GM12878 (cell line): ENCODE measurements around the gene ADAMTS7. TPM values are rescaled to one million over a fixed set of nuclear protein-coding genes. Genes with fewer than 3 reads are reported as not detected.
A peak's percentile ranks its signal among the peaks of the same experiment; 100 is the strongest.

Source experiments
- ATAC-seq: fragments of 200-7000 bp; cut with Tn5 transposase; 3 replicates; pipeline ENCODE4 v1.9.1; 2020; ENCODE audit warnings: mild to moderate bottlenecking, moderate library complexity
- BruUV-seq: library from RNA; stranded (reverse); fragments of 400-500 nt; replicated peaks from 2 replicates; lab custom pipeline; 2021; lab: Mats Ljungman, UMichigan
- CTCF ChIA-PET: fragments of 300-600 bp; sonication (Branson Sonifier 250); formaldehyde crosslinking; extraction: SDS; loops from one replicate; lab custom pipeline; 2021; ENCODE audit warnings: inconsistent platforms; lab: Yijun Ruan, JAX
- POLR2A ChIA-PET: fragments of 350-600 bp; formaldehyde crosslinking; extraction: SDS; loops from one replicate; lab custom pipeline; 2021; ENCODE audit warnings: inconsistent platforms; lab: Charles Lee
- RAD21 ChIA-PET: fragments of 300-600 bp; sonication (Branson Sonifier 250); formaldehyde crosslinking; loops from one replicate; lab custom pipeline; 2023; ENCODE audit warnings: antibody characterized with exemption; ENCODE audit not compliant: unreplicated experiment; lab: Charles Lee
- SMC1A ChIA-PET: fragments of 300-600 bp; sonication (Branson Sonifier 250); formaldehyde crosslinking; loops from one replicate; lab custom pipeline; 2023; ENCODE audit not compliant: unreplicated experiment, uncharacterized antibody; lab: Charles Lee
- DNase-seq: peaks from one replicate; pipeline ENCODE4 v3.0.0-alpha.2; 2011; ENCODE audit warnings: low read depth, low spot score
- FAIRE-seq: peaks from 3 replicates; lab custom pipeline; 2011; peaks lifted over from hg19 to GRCh38; lab: Jason Lieb, UNC
- H2AFZ ChIP-seq: 2 replicates; pipeline ENCODE4 v1.6.0; 2011; ENCODE audit warnings: low read depth, low read length, control low read depth; ENCODE audit not compliant: control insufficient read depth
- H3K27ac ChIP-seq: 2 replicates; pipeline ENCODE4 v1.5.1; 2011; ENCODE audit warnings: control low read depth; ENCODE audit not compliant: control insufficient read depth, insufficient read depth
- H3K27me3 ChIP-seq, 2 experiments: replicated peaks in 1 of 2; 2 replicates each; pipeline versions ENCODE4 v1.6.0 to v1.6.1; 2011; ENCODE audit warnings: low read length in 1 of 2; ENCODE audit not compliant: control insufficient read depth in 2 of 2, insufficient read depth in 2 of 2
- H3K36me3 ChIP-seq, 2 experiments: 2 replicates each; pipeline ENCODE4 v1.5.1; 2011; ENCODE audit warnings: low read length in 1 of 2; ENCODE audit not compliant: control insufficient read depth in 2 of 2, insufficient read depth in 2 of 2
- H3K4me1 ChIP-seq: 2 replicates; pipeline ENCODE4 v1.6.1; 2011; ENCODE audit warnings: mild to moderate bottlenecking, low read length, moderate library complexity, mixed read lengths; ENCODE audit not compliant: control insufficient read depth, insufficient read depth
- H3K4me2 ChIP-seq: 2 replicates; pipeline ENCODE4 v1.6.0; 2011; ENCODE audit warnings: control low read depth; ENCODE audit not compliant: control insufficient read depth, insufficient read depth
- H3K4me3 ChIP-seq: fragments of 200-600 bp; sonication (generic); 2 replicates; pipeline ENCODE4 v1.5.1; 2016
- H3K79me2 ChIP-seq: 2 replicates; pipeline ENCODE4 v1.6.0; 2011; ENCODE audit warnings: low read length; ENCODE audit not compliant: control insufficient read depth, insufficient read depth
- H3K9ac ChIP-seq: 2 replicates; pipeline ENCODE4 v1.8.0; 2011; ENCODE audit warnings: low read length, control low read depth, mixed read lengths; ENCODE audit not compliant: control insufficient read depth, insufficient read depth
- H3K9me3 ChIP-seq: replicated peaks from 3 replicates; pipeline ENCODE4 v1.5.1; 2011; ENCODE audit warnings: mild to moderate bottlenecking, low read length; ENCODE audit not compliant: control insufficient read depth, insufficient read depth
- H4K20me1 ChIP-seq: 2 replicates; pipeline ENCODE4 v1.6.0; 2011; ENCODE audit not compliant: control insufficient read depth, insufficient read depth
- ATF7 ChIP-seq: fragments of 450-650 bp; IDR thresholded peaks from 2 replicates; pipeline ENCODE4 v1.6.1; 2016; ENCODE audit warnings: low read depth, mild to moderate bottlenecking
- CHD1 ChIP-seq: IDR thresholded peaks from 2 replicates; pipeline ENCODE4 v1.6.1; 2012; ENCODE audit warnings: low read depth, low read length, improper control_type of control experiment
- CHD2 ChIP-seq: IDR thresholded peaks from 2 replicates; pipeline ENCODE4 v1.6.1; 2011; ENCODE audit warnings: low read depth, low read length, improper control_type of control experiment, borderline replicate concordance
- CREM ChIP-seq: IDR thresholded peaks from 2 replicates; pipeline ENCODE4 v1.6.1; 2014; ENCODE audit warnings: antibody characterized with exemption, low read depth
- CTCF ChIP-seq, 3 experiments: IDR thresholded peaks in 2 of 3; conservative IDR thresholded peaks in 1 of 3; 2 replicates each; pipeline ENCODE4 v1.5.1; 2011; ENCODE audit warnings: low read depth in 3 of 3, low read length in 3 of 3, mild to moderate bottlenecking in 3 of 3, control low read depth in 2 of 3, moderate library complexity in 2 of 3, inconsistent platforms in 1 of 3, mixed read lengths in 1 of 3; ENCODE audit not compliant: control insufficient read depth in 2 of 3, insufficient read depth in 1 of 3; ENCODE audit errors: extremely low read depth in 1 of 3
- IRF4 ChIP-seq: IDR thresholded peaks from 2 replicates; pipeline ENCODE4 v1.6.1; 2011; ENCODE audit warnings: low read depth, low read length
- MEF2B ChIP-seq: fragments of 450-650 bp; IDR thresholded peaks from 2 replicates; pipeline ENCODE4 v1.6.1; 2018; ENCODE audit warnings: mild to moderate bottlenecking, moderate library complexity; ENCODE audit not compliant: partially characterized antibody, poor library complexity, severe bottlenecking
- NFYB ChIP-seq: IDR thresholded peaks from 2 replicates; pipeline ENCODE4 v1.6.1; 2011; ENCODE audit warnings: low read depth, mild to moderate bottlenecking, low read length, improper control_type of control experiment, moderate library complexity; ENCODE audit not compliant: insufficient read depth
- PML ChIP-seq: IDR thresholded peaks from 2 replicates; pipeline ENCODE4 v1.6.1; 2012; ENCODE audit warnings: low read length, inconsistent platforms
- SMC3 ChIP-seq: IDR thresholded peaks from 2 replicates; pipeline ENCODE4 v1.6.1; 2011; ENCODE audit warnings: low read length, improper control_type of control experiment, borderline replicate concordance
- TAF1 ChIP-seq: IDR thresholded peaks from 2 replicates; pipeline ENCODE4 v1.6.1; 2011; ENCODE audit warnings: mild to moderate bottlenecking, low read depth, low read length, borderline replicate concordance
- TARDBP ChIP-seq: IDR thresholded peaks from 2 replicates; pipeline ENCODE4 v1.6.1; 2016; ENCODE audit warnings: borderline replicate concordance
- USF2 ChIP-seq: IDR thresholded peaks from 2 replicates; pipeline ENCODE4 v1.6.1; 2011; ENCODE audit warnings: low read depth, low read length, improper control_type of control experiment, borderline replicate concordance
- WRNIP1 ChIP-seq: IDR thresholded peaks from 2 replicates; pipeline ENCODE4 v1.6.1; 2011; ENCODE audit warnings: low read depth, low read length, improper control_type of control experiment, borderline replicate concordance
- ZBTB11 ChIP-seq: fragments of 450-650 bp; formaldehyde crosslinking; IDR thresholded peaks from 2 replicates; pipeline ENCODE4 v1.5.0; 2022; ENCODE audit warnings: mild to moderate bottlenecking, missing genetic modification characterization
- ZNF207 ChIP-seq: fragments of 450-650 bp; IDR thresholded peaks from 2 replicates; pipeline ENCODE4 v1.6.1; 2014; ENCODE audit warnings: antibody characterized with exemption, mild to moderate bottlenecking, borderline replicate concordance
- WGBS: methylation state at CpG from one replicate; pipeline ENCODE4 v1.1.6; 2016; ENCODE audit warnings: low lambda C conversion rate; ENCODE audit not compliant: insufficient replicate concordance, insufficient coverage; ENCODE audit errors: missing lambda C conversion rate; 5-methylcytosine and 5-hydroxymethylcytosine counted together
- in situ Hi-C: fragments of 300-500 bp; cut with MboI; formaldehyde crosslinking; loops from 9 replicates; pipeline ENCODE4 v1.14.3; 2018; ENCODE audit warnings: mixed read lengths
- intact Hi-C: fragments of 100-400 bp; cut with micrococcal nuclease; formaldehyde crosslinking; loops from one replicate; pipeline ENCODE4 v1.14.2; 2022; ENCODE audit not compliant: unreplicated experiment
- polyA plus RNA-seq, 11 experiments: library from polyadenylated mRNA; depleted of rRNA in 4 of 11; unstranded in 6 of 11; stranded (reverse) in 5 of 11; fragments of >200 nt; fragmentation: Nextera tagmentation in 4 of 11; fragmentation: Illumina TruSeq in 1 of 11; extraction: Ambion mirVana in 4 of 11; extraction: Trizol in 1 of 11; gene quantifications; 1 replicate in 1 of 11; 2 replicates in 10 of 11; pipeline versions ENCODE4 v1.2.1 to v1.2.3, GENCODE V29; 2011 to 2016; ENCODE audit warnings: inconsistent platforms in 2 of 11, missing spikeins in 2 of 11, low read depth in 1 of 11
- total RNA-seq, 4 experiments: library from RNA; depleted of rRNA in 3 of 4; stranded (reverse); fragments of >200 nt in 3 of 4; fragmentation: Illumina TruSeq in 1 of 4; extraction: Trizol in 1 of 4; gene quantifications; 2 replicates each; pipeline versions ENCODE4 v1.2.1 to v1.2.3, GENCODE V29; 2013 to 2021
- TF ChIP-seq, protein P1 (sequence below): fragments of 450-650 bp; IDR thresholded peaks from 2 replicates; pipeline ENCODE4 v1.6.1; 2017; ENCODE audit warnings: mild to moderate bottlenecking

ADAMTS7 gene
- total and polyA plus RNA-seq, 10 of the 15 experiments (the other 5 are each of a cell fraction or from before 2014, with no cell fraction given): 0.03 to 0.28 (median 0.06) TPM; not detected in 6

DNA sequence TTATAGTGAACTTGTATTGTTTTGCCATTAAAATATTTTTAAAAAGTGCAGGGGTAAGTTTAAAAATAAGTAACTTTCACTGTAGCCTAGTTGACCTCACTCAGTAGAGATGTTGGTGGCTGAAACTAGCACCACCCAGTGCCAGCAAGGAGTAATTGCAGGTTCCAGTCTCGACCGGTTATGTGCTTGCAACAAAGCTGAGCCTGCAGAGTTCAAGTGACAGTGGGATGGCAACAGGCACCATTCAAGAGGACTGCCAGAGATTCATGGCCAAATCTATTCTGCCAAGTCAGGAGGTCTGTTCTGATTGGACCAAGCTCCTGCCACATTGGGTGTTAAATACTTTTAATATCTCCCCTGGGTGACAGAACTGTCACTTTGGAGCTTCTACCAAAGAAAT, 2.7 kb downstream of the ADAMTS7 start:
- no peak for DNase-seq
- RAD21 ChIA-PET: no interaction called here
- BruUV-seq: no TSS peak
- no peak for TF ChIP-seq MEF2B
- no peak for TF ChIP-seq NFYB
- TF ChIP-seq ZBTB11 (CRISPR knock-in tag): no peak
- TF ChIP-seq CHD1: no peak
- no peak for TF ChIP-seq CHD2
- TF ChIP-seq USF2: no peak
- TF ChIP-seq SMC3: peak; percentile 6; the same call in 1 of the 2 replicates
- TF ChIP-seq CREM: no peak
- no peak for TF ChIP-seq WRNIP1
- peak in 2 of 3 experiments; percentile 57 to 70; a peak in 5 of 6 replicates for TF ChIP-seq CTCF (IDR thresholded peaks at IDR 0.05 in 2 of 3, conservative IDR thresholded peaks at IDR 0.05 in 1 of 3; ENCODE audit: control insufficient read depth in 2 of 3, extremely low read depth in 1 of 3, insufficient read depth in 1 of 3, low read depth in 3 of 3, low read length in 3 of 3)
- no peak for TF ChIP-seq ZNF207
- no peak for TF ChIP-seq TAF1
- no peak for TF ChIP-seq PML
- TF ChIP-seq, protein P1, sequence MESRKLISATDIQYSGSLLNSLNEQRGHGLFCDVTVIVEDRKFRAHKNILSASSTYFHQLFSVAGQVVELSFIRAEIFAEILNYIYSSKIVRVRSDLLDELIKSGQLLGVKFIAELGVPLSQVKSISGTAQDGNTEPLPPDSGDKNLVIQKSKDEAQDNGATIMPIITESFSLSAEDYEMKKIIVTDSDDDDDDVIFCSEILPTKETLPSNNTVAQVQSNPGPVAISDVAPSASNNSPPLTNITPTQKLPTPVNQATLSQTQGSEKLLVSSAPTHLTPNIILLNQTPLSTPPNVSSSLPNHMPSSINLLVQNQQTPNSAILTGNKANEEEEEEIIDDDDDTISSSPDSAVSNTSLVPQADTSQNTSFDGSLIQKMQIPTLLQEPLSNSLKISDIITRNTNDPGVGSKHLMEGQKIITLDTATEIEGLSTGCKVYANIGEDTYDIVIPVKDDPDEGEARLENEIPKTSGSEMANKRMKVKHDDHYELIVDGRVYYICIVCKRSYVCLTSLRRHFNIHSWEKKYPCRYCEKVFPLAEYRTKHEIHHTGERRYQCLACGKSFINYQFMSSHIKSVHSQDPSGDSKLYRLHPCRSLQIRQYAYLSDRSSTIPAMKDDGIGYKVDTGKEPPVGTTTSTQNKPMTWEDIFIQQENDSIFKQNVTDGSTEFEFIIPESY: no peak
- TF ChIP-seq TARDBP: no peak
- no peak for TF ChIP-seq ATF7
- no peak for TF ChIP-seq IRF4

More for the DNA sequence above, 2.7 kb downstream of the ADAMTS7 start:
- peaks cover 7% of the 10 kb centered on the region; the same call in 1 of the 2 replicates for H3K4me1 ChIP-seq
- H3K27me3 ChIP-seq: peaks cover 7 to 8% of the 10 kb centered on the region in 2 experiments
- ATAC-seq: peak; percentile 54
- CTCF ChIA-PET: interaction anchor here (0.6 to 1.8 kb wide), 6 partner anchors 9 to 569 kb away, joined by 3 to 7 read pairs (median 4); partner anchors contain the start of gene MORF4L1
- in situ Hi-C loops (no loop called here), intact Hi-C loops (no loop called here)
- H3K27ac ChIP-seq: no peak overlapping the region
- no peaks in the 10 kb centered on the region for H4K20me1 ChIP-seq
- H3K4me3 ChIP-seq: no peak overlapping the region
- WGBS: 26% methylated on average over 2 of the region's 2 CpGs
- POLR2A ChIA-PET: no interaction called here
- H3K79me2 ChIP-seq: no peaks in the 10 kb centered on the region
- no peak overlapping the region for H2AFZ ChIP-seq
- SMC1A ChIA-PET: no interaction called here
- peaks cover 6% of the 10 kb centered on the region; the same call in 1 of the 3 replicates for H3K9me3 ChIP-seq
- no peaks in the 10 kb centered on the region for H3K36me3 ChIP-seq
- H3K4me2 ChIP-seq: no peak overlapping the region
- FAIRE-seq: peak; percentile 84
- H3K9ac ChIP-seq: no peak overlapping the region
